Activated gamma-delta T cell treated with anti-CD3 and anti-CD28 coated beads, Interleukin-2, amount 50 U/mL, for 16 hours (primary cell): ENCODE measurements around the gene C15orf39.

Experiments
- DNase-seq: peaks from one replicate; pipeline ENCODE4 v3.0.0-alpha.2; 2020; ENCODE audit warnings: low read depth

The C15orf39 gene

DNA sequence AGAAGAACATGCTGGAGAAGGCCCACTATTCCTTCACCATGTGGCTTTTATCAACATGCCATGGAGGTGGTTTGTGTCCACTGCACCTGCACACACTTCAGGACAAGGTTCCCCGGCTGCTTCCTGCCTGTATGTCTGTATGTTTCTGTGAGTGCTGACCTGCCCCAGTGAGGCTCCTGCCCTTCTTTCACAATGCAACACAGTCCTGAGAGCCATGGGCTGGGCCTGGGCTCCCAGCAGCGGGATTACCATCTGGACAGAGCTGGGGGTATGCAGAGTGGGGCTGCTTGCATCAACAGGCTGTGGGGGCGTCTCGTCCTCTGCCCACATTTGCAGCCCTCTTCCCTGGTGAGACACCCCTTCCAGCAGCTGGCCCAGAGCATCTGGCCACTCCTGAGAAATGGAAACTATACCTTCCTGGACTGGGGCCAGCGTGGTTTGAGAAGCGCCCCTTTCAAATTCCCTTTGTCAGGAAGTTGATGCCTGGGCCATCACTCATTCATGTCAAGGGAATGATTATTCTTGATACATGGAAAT lies 29.3 kb upstream of the C15orf39 start:
- no peak for DNase-seq

DNA sequence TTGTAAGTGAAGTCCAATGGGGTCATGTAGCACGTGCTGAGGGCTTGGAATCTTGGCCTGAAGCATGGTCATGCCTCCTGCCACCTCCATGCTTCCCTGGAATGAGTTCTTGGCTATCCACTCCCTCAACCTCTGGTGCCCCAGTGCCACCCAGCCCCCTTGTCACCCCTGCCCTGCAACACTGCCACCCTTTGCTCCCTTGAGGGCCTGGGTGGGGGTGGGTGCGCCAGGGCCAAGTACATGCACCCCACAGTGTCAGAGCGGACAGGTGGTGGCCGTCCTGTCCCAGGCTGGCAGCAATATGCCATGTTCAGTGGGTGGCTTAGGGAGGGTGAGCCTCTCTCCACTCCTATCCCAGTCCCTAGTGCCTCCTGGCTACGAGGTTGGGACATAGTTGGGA lies 27.6 kb upstream of the C15orf39 start:
- no peak for DNase-seq

DNA sequence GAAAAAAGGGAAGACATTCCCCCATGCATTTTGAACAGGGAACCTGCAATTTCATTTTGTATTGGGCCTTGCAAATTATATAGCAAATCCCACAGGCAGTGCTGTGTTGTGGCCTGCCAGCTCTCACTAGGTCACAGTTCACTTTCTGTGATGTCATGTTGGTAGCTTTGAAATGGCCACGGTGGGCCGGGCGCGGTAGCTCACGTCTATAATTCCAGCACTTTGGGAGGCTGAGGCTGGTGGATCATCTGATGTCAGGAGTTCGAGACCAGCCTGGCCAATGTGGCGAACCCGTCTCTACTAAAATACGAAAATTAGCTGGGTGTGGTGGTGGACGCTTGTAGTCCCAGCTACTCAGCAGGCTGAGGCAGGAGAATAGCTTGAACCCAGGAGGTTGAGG lies 27.0 kb upstream of the C15orf39 start:
- DNase-seq, result no peak

DNA sequence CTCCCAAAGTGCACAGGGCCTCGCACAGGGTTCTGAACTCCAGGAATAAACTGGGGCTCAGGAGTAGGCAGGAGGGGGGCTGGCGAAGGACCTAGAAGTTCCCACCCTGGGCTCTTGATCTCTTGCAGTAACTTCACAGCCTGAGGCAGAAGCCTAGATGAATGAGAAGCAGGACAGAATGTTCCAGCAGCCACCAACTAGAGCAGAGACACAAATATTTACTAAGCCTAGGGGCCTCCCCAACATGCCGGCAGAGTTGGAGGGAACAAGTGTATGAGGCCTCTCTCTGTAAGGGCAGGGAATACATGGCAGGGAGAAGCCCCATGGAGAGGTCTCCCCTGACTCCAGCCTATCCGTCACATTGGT lies 25.3 kb upstream of the C15orf39 start:
- no peak for DNase-seq

DNA sequence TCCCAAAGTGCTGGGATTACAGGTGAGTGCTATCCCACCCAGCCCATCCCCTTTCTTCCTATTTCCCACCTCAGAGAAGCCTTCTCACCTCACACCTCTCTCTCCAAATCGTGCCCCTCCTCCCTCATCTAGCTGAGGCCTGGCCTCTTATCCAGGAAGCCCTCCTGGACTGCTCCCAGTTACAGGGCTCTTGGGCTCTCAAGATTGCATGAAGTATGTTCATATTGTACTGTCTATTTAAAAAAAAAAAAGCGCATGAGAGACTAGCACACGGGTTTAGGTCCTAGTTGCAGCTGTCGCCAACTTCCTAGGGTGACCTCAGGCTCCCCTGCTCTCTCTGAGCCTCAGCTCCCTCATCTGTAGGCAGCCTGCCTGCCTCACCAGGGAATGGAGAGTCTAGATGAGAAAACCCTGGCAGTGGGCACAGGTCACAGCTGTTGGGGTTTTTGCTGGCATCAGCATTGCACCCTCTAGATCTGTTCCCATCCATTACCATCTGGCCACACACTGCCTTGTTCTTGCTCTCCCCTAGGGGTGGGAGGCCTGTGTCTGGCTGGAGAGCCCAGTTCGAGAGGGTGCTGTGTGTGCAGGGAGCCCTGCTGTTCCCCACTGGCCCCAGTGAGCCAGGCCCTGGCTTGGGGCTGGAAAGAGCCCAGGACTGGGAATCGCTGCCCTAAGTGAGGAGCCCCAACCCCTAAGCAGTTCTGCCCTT lies 24.2 kb upstream of the C15orf39 start:
- DNase-seq, result no peak

DNA sequence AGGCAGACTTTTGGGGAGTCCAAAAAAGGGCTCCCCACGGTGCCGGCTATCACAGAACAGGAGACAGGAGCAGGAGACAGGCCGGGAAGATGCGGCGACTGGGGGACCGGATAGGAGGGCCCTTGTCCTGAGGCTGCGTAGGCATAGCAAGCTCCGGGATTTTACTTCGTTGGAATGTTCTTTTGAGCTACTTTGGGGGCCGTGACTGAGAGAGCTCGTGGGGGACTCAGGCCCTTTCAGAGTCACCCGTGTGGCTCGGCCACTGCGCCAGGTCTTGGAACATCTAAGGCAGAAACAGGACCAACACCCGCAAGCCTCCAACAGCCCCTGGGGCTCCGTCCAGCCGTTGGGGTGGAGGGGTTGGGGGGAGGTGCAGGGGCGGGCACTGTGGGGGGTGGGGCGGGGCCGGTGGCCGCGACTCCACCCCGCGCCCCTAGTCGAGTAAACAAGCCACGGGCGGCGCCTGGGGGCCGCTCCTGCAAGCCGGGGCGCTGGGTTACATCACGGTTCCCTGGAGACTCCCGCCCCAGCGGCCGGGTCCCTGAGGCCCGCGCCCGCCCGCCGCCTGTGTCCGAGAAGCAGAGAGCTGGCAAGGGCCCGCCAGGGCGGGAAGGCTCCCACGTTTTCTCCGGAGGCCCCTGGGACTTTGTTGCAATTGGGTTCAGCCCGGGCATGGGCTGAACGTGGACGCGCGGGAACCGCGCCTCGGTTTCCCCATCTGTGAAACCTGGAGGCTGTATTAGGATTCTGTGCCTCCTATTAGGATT lies 23.3 kb upstream of the C15orf39 start:
- no peak for DNase-seq

DNA sequence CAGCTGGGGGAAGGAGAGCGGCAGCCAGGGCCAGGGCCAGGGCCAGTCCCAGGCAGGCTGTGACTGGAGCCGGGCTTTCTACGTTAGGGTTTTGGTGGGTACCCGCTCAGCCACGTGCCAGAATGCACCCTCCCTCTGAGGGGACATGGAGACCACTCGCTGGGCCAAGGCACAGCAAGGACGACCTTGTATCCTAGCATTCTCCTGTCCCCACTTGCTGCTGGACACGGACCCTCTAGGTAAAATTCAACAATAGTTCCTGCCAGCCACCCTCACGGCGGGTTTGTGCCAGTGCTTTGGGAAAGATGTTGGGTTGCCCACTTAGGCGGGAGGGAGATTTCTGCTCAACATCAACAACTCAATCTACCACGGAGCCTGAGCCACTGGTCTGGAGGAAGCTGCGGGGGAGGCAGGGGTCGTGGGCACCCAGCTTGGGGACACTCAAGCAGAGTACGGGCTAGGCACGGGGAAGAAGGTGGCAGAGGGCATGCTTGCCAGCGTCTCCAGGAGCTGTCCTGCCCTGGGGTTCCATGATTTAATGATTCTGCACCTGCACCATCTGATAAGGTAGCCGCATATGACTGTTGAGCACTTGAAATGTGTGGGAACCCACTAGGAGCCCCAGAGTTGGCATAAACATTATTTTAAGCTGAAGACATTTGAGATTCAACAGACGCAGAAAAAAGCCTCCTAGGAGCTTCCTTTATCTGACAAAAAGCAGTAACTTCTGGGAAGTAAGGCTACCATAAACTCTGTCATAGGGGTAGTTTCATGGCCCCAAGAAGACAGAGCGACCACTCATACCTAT lies 22.5 kb upstream of the C15orf39 start:
- no peak for DNase-seq

DNA sequence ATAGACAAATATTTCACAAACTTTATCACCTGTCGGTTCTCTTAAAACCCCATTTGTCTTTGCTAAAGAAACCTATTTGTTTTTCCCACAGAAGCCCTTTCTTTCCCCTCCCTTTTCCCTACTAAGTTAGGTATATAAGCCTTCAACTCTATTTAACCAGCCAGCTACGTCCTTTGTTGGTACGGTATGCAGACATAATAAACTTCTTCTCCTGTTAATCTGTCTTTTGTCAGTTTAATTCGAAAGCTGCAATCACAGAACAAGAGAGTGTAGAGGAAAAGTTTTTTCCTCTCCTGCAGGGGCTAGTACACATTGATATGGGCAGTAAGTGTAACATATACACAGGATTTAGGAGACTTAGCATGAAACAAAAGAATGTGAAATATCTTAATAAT lies 21.9 kb upstream of the C15orf39 start:
- DNase-seq, result no peak

DNA sequence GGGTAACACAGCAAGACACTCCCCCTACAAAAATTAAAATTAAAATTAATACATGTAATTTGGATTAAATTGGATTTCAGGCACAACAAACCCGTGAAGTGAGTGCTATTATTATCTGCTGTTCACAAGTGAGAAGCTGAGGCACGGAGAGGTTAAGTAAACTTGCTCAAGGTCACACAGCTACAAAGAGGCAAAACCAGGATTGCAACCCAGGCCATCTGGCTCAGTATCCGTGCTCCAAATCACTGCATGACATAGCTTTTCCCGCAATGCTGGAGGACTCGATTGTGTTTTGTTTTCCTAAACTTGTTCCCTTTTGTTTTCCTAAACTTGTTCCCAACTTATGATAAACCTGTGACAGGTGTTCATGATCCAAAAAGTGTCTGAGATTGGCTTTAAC lies 19.9 kb upstream of the C15orf39 start:
- no peak for DNase-seq

DNA sequence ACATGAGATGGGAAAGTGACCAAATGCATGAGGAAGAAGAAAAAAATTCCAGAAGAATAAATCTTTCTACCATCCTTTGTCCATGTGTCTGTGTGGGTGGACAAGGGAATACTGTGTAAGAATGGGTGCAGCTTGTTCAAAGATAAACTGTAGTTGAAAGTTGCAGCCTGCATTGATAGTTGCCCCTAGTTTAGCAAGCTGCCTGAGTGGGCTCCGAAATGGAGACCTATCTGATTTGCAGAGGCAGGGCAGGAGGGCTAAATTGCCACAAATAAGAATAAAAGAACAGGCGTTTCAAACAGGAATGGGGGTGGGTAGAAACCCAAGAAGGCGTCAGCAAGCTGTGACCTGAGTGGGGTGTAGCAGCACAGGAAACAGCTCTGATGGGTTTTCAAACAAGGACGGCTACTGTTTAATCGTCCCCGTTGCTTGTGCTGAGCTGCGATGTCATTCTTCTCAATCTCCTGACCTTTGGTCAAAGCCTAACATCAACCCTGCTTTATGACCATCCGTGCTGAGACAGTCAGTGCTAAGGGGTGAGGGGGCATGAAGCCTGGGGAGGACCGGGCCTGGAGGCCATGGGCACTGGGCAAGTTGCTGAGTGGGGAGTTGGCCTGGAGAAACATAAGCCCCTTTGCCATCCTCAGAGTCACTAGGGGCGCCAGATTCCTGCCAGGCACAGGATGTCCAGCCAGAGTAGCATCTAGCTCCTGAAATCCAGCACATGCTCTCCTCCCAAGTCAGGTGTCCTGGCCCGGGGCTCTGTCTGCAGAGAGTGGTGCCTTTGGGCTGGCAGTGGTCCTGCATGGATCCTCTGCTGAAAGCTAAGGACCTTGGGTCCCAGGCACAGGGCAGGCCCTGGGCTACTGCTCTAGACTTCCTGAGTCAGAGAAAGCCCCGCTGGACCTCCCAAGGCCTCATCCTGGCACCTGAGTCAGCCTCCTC lies 19.2 kb upstream of the C15orf39 start:
- no peak for DNase-seq

DNA sequence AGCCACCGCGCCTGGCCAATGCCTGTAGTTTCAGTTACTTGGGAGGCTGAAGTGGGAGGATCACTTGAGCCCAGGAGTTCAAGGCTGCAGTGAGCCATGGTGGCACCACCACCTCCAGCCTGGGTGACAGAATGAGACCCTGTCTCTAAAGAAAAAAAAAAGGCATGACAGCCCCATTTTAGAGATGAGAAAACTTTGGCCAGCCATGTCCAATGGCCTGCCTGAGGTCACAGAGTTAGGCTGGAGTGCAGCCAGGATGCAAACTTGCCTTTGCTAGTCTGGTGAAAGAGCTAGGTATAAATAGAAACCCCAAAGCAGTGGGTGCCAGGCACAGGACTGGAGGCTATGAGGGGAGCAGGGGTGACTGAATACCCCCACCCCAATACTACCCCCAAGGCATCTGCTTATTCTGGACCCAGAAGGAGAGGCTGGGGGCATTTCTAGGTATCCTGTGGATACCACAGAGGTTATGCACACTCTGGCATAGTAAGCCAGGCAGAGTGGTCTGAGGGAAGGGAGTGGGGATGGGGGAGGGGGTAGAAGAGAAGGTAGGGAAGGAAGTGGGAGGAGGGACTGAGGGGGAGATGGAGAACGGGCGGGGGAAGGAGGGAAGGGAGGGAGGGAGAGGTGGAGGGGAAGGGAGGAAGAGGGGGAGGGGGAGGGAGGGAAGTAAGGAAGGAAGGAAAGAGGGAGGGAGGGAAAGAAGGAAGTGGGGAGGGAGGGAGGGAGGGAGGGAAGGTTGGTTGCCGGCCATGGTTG lies 16.2 kb upstream of the C15orf39 start:
- DNase-seq, result no peak

DNA sequence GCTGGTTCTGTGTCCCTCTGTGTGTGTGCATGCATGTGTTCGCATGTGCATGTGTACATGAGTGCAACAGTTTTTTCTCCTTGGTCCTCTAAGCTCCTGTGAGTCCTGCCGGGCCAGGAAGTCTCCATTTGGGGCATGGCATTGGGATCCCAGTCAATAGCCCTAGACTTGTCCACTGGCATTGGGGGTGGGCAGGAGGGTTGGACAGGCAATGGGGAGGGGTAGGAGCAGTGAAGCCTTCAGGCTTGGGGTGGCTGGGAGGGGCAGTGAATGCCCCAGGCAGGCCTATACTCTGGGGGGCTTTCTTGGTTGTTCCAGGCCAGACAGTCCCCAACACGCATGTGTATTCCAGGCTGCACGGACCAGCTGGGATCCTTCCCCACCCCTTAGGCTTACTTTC lies 15.6 kb upstream of the C15orf39 start:
- DNase-seq, result no peak

DNA sequence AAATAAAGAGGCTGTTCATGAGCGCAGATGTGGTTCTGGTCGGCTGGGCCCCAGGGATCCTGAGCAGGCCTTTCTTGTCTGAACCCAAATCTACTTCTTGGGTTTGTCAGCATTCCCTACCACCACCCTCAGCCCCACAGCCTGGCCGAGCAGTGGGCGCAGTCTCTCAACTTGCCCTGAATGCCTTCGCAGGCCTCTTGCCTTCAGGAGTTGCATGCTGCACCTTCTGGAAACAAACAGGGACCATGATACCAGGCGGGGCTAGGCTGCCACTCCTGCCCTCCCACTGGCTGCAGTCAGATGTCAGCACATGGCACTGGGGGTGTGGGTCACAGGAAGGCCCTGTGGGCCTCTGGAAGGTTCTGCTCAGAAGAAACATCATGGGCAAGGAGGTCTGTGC lies 13.2 kb upstream of the C15orf39 start:
- no peak for DNase-seq

DNA sequence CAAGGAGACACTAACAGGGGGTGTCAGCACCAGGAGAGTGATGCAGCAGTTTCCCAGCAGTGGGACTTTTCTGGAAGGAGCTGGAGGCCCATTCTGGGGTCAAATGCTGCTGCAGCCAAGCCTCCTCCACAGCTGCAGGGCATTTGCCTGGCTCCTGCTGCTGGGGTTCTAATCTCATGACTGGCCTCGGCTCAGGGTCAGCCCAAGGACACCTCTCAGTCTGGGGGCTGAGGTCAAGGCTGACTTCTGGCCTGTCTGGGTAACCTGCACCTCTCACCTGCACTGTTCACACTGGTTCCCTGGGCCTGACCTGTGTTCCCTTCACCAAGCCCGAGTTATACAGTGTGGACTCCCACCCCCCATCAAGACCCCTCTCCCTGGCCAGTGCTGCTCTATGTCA lies 10.4 kb upstream of the C15orf39 start:
- DNase-seq, result no peak

DNA sequence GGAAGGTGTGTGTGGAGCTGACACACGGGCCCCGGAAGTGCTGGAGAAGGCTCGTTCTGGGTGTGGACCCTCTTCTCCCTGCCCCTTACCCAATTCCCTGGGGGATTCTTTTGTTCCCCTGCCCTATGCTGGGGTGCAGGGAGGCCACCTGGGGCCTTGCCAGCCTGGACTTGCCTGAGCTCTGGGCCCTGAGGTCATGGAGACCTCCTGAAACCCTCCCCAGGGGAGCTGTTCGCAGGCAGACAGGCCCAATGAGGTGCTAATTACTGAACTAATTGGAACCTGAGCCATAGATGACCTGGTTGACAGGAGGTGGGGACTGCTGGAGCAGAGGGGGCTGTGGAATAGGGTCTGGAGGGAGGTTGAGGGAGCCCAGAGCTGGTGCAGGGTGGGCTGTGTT lies 9.4 kb upstream of the C15orf39 start:
- DNase-seq, result no peak

DNA sequence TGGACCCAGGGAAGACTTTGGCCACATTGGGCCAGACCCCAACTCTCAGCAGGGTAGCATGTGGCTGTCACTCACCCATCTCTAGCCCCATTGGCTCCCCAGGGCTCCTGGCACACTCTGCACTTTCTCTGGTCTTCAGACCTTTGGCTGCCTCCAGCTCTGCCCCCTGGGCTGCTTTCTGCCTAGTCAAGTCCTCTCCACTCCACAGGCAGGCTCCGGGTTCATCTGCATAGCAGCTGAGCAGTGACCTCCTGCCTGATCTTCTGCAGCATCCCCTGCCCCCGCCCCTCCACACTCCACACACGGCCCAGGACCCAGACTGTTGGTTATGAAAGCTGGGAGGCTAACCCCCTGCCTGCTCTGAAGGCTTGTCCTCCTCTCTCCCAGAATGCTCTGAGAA lies 8.4 kb upstream of the C15orf39 start:
- DNase-seq, result no peak

DNA sequence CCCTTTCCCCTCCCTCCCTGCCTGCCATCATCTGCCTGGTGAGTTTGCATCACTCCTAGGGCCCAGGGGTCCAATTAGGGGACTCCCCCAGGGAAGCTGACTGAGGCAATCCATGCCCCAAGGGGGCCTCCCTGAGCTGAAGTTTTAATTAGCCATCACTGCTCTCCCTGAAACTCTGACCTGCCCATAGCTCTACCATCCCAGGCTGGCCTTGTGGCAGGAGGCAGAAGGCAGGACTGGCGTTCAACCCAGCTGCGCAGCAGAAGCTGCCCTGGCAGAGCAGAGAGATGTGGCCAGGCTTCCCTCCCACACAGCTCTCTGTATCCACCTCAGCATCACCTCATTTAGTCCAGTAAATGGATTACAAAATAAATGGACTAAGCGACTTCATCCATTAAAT lies 7.7 kb upstream of the C15orf39 start:
- DNase-seq, result no peak

DNA sequence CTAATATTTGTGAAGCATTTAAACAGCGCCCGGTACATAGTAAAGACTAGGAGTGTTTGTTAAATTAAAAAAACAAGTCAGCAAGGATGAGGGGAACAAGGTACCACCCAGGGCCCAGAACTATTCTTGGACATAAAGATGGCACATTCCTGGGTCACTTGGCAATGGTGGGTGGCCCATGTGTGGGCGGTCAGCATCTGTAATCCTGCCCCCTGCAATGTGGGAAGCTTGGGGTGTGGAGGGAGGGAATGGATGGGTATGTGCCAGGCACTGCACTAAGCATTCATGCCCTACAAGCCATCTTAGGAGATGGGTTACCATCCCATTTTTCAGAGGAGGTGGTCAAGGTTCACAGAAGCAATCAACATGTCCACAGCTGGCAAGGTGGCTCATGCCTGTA lies 7.3 kb upstream of the C15orf39 start:
- DNase-seq, result no peak

DNA sequence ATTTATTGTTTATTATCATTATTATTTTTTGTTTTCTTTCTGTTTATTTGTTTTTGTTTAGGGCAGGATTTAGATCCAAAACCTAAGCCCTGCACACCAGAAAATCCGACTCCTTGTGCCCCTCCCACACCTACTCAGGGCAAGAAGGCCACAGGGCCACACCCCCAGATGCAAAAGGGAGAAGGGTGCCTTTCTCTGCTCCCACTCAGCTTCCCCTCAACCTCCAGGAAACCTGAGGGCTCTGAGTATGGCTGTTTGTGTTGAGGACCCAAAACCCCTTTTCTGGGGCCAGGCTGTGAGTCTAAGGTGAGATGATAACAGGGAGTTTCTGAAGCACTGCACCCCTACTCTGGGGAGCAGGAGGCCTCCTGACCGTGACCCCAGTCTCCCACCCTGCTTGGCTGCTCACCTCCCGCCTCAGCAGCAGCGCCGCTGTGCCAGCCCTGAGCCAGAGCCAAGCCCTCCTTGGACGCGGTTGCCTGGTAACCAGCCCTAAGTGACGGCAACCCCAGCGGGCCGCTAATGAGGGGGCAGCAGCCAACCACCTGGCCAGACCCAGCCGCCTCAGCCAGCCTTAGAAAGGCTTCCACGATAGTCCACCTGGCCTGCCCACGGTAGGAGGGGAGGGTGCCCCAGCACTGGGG lies 6.4 kb upstream of the C15orf39 start:
- no peak for DNase-seq

DNA sequence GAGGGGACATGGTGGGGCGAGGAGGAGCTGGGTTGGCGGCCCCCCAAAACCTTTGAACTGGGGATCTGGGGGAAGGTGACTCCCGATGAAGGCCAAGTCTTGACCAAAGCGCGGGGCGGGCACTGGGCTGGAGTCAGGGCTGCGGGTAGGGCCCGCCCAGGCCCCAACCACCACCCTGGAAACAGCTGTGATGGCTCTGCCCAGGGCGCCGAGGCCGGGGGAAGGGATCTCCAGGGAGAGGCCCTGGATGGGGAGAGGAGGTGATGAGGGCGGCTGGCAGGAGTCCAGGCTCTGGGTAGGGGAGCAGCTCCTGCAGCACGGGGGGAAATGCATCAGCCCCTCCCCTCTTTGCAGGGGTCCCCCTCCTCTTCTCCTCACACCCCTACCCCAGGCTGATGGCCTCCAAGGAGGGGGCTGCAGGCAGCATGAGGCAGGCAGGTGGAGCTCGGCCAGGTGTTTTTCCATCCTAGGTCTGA lies 5.9 kb upstream of the C15orf39 start:
- no peak for DNase-seq
